Heart left ventricle (tissue), 16 donors: Measurements from ENCODE around the gene ICAM4. TPM values are rescaled to one million over a fixed set of nuclear protein-coding genes. Genes with fewer than 3 reads are reported as not detected.

ENCODE experiments used
- ATAC-seq, 4 donors: fragments of 200-7000 bp; cut with Tn5 transposase; one replicate each; pipeline ENCODE4 v1.9.1; 2020 to 2022; ENCODE audit warnings: moderate library complexity in 4 of 4, mild to moderate bottlenecking in 3 of 4, moderate number of reproducible peaks in 1 of 4
- DNase-seq, 5 donors: peaks; one replicate each; pipeline ENCODE4 v3.0.0-alpha.2; 2020
- H3K27ac ChIP-seq, 12 donors: fragments of 200-600 bp; sonication (generic) in 4 of 12; one replicate each; pipeline versions ENCODE4 v1.5.0 to v1.8.0; 2016 to 2022; ENCODE audit warnings: mild to moderate bottlenecking in 2 of 12
- H3K27me3 ChIP-seq, 9 donors: fragments of 200-600 bp; sonication (generic) in 2 of 9; one replicate each; pipeline versions ENCODE4 v1.5.1 to v1.8.0; 2016 to 2022; ENCODE audit warnings: mild to moderate bottlenecking in 3 of 9
- H3K36me3 ChIP-seq, 9 donors: fragments of 200-600 bp; sonication (generic) in 2 of 9; one replicate each; pipeline versions ENCODE4 v1.5.0 to v1.8.0; 2018 to 2022; ENCODE audit warnings: mild to moderate bottlenecking in 2 of 9
- H3K4me1 ChIP-seq, 12 donors: fragments of 200-600 bp; sonication (generic) in 4 of 12; one replicate each; pipeline versions ENCODE4 v1.5.0 to v1.8.0; 2016 to 2022; ENCODE audit warnings: mild to moderate bottlenecking in 3 of 12
- H3K4me3 ChIP-seq, 12 donors: fragments of 200-600 bp; sonication (generic) in 4 of 12; one replicate each; pipeline versions ENCODE4 v1.5.0 to v1.8.0; 2017 to 2022; ENCODE audit warnings: mild to moderate bottlenecking in 9 of 12, moderate library complexity in 4 of 12
- H3K9me3 ChIP-seq, 12 donors: fragments of 200-600 bp; sonication (generic) in 4 of 12; one replicate each; pipeline versions ENCODE4 v1.5.0 to v1.8.0; 2016 to 2022; ENCODE audit warnings: mild to moderate bottlenecking in 1 of 12
- POLR2A ChIP-seq, 2 donors: fragments of 450-650 bp; IDR thresholded peaks; one replicate each; pipeline ENCODE4 v1.6.1; 2017; ENCODE audit warnings: antibody characterized with exemption in 2 of 2, mild to moderate bottlenecking in 2 of 2, moderate library complexity in 2 of 2
- WGBS, 4 donors: extraction: QIAGEN DNeasy Blood & Tissue Kit in 2 of 4; methylation state at CpG; one replicate each; pipeline versions ENCODE4 v1.1.5 to v1.1.7; 2013 to 2018; 5-methylcytosine and 5-hydroxymethylcytosine counted together
- intact Hi-C, 10 donors: fragments of 100-400 bp; cut with DNase I; formaldehyde crosslinking; loops; one replicate each; pipeline versions ENCODE4 v1.11.1 to v1.14.2; 2022
- polyA plus RNA-seq, 2 donors: library from polyadenylated mRNA; stranded (reverse); fragments of 200-250 nt; gene quantifications; one replicate each; pipeline ENCODE4 v1.2.3, GENCODE V29; 2013
- total RNA-seq, 9 donors: library from RNA; depleted of rRNA in 2 of 9; stranded (reverse); fragments of >200 nt in 2 of 9; fragmentation: NEBNext Ultra II Directional in 3 of 9; extraction: Animal tissue kit (Norgen Biotek cat#: 25700) in 3 of 9; gene quantifications; one replicate each; pipeline versions ENCODE4 v1.1.0 to v1.2.4, GENCODE V29; 2016 to 2023
- TF ChIP-seq, protein P1 (sequence below), 12 donors: fragments of 200-600 bp; sonication (generic) in 4 of 12; IDR thresholded peaks; one replicate each; pipeline versions ENCODE4 v1.5.0 to v1.8.0; 2018 to 2022; ENCODE audit warnings: antibody characterized with exemption in 12 of 12, mild to moderate bottlenecking in 5 of 12
- donor health status: ischemic (EF 13 %, LVEDD 7.1; RV severe dilation, severe dysfunction).
- donor health status: healthy with polysubstance abuse.
- donor health status: DM: no; HTN: yes; CAD: no.
- donor health status: DM: no; HTN: no; CAD: no.
- donor health status: ischemic (EF 25% LVEDD 6.9; RV normal size, moderate dysfunction).
- donor health status: ischemic (EF 25% LVEDD 5.7; RV mildly dilated, moderate dysfunction).
- donor health status: healthy.
- donor health status: DM: yes; HTN: yes; CAD: no.
- donor health status: ischemic (EF 35%, LVEDD 5.7; RV mildly dilated, moderate dysfunction).
- donor health status: nonischemic (EF 11% LVEDD 7.7; RV severe dilation, severe dysfunction).
- donor health status: DM: yes; HTN: yes; CAD: no.
- donor health status: PGD.
- donor health status: ischemic (EF 29% LVEDD 5.4; RV normal size, mild dysfunction).
- donor health status: nonischemic (EF 23%, LVEDD 6.1; RV moderate dilation, normal function).

The ICAM4 gene
- total and polyA plus RNA-seq, 11 donors, result 0.21 to 1.2 (median 0.62) TPM; not detected in 3

DNA sequence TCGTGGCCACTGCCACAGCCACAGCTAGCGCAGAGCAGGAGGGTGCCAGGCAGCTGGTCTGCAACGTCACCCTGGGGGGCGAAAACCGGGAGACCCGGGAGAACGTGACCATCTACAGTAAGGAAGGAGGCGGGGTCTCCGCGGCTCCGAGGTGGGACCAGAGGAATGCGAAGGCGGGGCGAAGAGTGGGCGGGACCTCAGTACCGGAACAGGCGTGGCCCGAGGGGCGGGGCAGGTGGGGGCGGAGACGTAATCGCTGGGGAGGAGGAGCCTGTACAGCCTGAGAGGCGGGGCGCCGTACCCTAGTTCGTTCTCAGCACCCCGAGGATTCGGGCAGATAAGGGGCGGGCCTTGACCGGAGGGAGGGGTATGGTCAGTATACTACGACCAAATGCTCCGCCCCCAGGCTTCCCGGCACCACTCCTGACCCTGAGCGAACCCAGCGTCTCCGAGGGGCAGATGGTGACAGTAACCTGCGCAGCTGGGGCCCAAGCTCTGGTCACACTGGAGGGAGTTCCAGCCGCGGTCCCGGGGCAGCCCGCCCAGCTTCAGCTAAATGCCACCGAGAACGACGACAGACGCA is 5.5 kb downstream of the ICAM4 start:
- Histone ChIP-seq H3K4me1 (peaks cover 10 to 83% (median 52%) of the 10 kb centered on the region in 12 donors), H3K36me3 (no peaks in the 10 kb centered on the region), H3K27ac (no peak overlapping the region), H3K27me3 (peaks cover 46 to 100% (median 93%) of the 10 kb centered on the region in 9 donors), H3K4me3 (peak overlapping the region; percentile 1 to 60 (median 43)), H3K9me3 (no peaks in the 10 kb centered on the region)
- no peak for TF ChIP-seq POLR2A (IDR thresholded peaks at IDR 0.05)
- TF ChIP-seq, protein P1, sequence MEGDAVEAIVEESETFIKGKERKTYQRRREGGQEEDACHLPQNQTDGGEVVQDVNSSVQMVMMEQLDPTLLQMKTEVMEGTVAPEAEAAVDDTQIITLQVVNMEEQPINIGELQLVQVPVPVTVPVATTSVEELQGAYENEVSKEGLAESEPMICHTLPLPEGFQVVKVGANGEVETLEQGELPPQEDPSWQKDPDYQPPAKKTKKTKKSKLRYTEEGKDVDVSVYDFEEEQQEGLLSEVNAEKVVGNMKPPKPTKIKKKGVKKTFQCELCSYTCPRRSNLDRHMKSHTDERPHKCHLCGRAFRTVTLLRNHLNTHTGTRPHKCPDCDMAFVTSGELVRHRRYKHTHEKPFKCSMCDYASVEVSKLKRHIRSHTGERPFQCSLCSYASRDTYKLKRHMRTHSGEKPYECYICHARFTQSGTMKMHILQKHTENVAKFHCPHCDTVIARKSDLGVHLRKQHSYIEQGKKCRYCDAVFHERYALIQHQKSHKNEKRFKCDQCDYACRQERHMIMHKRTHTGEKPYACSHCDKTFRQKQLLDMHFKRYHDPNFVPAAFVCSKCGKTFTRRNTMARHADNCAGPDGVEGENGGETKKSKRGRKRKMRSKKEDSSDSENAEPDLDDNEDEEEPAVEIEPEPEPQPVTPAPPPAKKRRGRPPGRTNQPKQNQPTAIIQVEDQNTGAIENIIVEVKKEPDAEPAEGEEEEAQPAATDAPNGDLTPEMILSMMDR (IDR thresholded peaks at IDR 0.05), result no peak
- peak in 3 of 4 donors; percentile 71 to 75 (median 75) for ATAC-seq
- peak; percentile 64 to 92 (median 79) for DNase-seq
- intact Hi-C loops, result no loop called here
- 2 to 7% (median 3%) methylated on average over 36 to 45 of the region's 45 CpGs for WGBS, 4 donors

- H3K4me3 ChIP-seq, result peak overlapping the region; percentile 1 to 60 (median 43)
- H3K36me3 ChIP-seq, result no peaks in the 10 kb centered on the region
- intact Hi-C loops, result no loop called here
- whole genome bisulfite sequencing, 4 donors, result 15 to 24% (median 19%) methylated on average over 50 to 56 of the region's 56 CpGs
- peaks cover 10 to 77% (median 47%) of the 10 kb centered on the region in 12 donors for H3K4me1 ChIP-seq
- H3K27me3 ChIP-seq, result peaks cover 43 to 98% (median 88%) of the 10 kb centered on the region in 9 donors
- H3K9me3 ChIP-seq, result no peaks in the 10 kb centered on the region
- no peak for ATAC-seq
- no peak for DNase-seq
- TF ChIP-seq, protein P1 (IDR thresholded peaks at IDR 0.05), result no peak
- no peak for TF ChIP-seq POLR2A (IDR thresholded peaks at IDR 0.05)
- H3K27ac ChIP-seq, result no peak overlapping the region
Observed at GRCh38 chr19:10292789-10293636, 6.3 kb downstream of the ICAM4 start.

GRCh38 chr19:10293637-10294367 is 7.0 kb downstream of the ICAM4 start:
- TF ChIP-seq, protein P1 (IDR thresholded peaks at IDR 0.05), result no peak
- TF ChIP-seq POLR2A (IDR thresholded peaks at IDR 0.05), result no peak
- no peak for DNase-seq
- intact Hi-C loops, result no loop called here
- Histone ChIP-seq H3K27ac (no peak overlapping the region), H3K36me3 (no peaks in the 10 kb centered on the region), H3K9me3 (no peaks in the 10 kb centered on the region), H3K4me1 (peaks cover 10 to 69% (median 41%) of the 10 kb centered on the region in 12 donors), H3K27me3 (peaks cover 36 to 98% (median 80%) of the 10 kb centered on the region in 9 donors), H3K4me3 (peak overlapping the region in 1 of 12 donors; percentile 10)
- no peak for ATAC-seq
- WGBS, 4 donors, result 21 to 32% (median 27%) methylated on average over 29 to 49 of the region's 49 CpGs

GRCh38 chr19:10294368-10294697 is 7.6 kb downstream of the ICAM4 start:
- no peak for ATAC-seq
- H3K27me3 ChIP-seq, result peaks cover 36 to 98% (median 75%) of the 10 kb centered on the region in 9 donors
- no peaks in the 10 kb centered on the region for H3K36me3 ChIP-seq
- TF ChIP-seq POLR2A (IDR thresholded peaks at IDR 0.05), result no peak
- TF ChIP-seq, protein P1 (IDR thresholded peaks at IDR 0.05), result peak in 1 of 12 donors; percentile 8
- peaks cover 10 to 64% (median 36%) of the 10 kb centered on the region in 12 donors for H3K4me1 ChIP-seq
- H3K4me3 ChIP-seq, result peak overlapping the region in 1 of 12 donors; percentile 10
- intact Hi-C loops, result no loop called here
- DNase-seq, result peak in 1 of 5 donors; percentile 27
- no peak overlapping the region for H3K27ac ChIP-seq
- no peaks in the 10 kb centered on the region for H3K9me3 ChIP-seq
- WGBS, 4 donors, result 10 to 23% (median 19%) methylated on average over 13 to 25 of the region's 25 CpGs
